ENCODE results near the gene CCR2.
A peak's percentile ranks its signal among the peaks of the same experiment; 100 is the strongest.

CCR2 gene

DNA sequence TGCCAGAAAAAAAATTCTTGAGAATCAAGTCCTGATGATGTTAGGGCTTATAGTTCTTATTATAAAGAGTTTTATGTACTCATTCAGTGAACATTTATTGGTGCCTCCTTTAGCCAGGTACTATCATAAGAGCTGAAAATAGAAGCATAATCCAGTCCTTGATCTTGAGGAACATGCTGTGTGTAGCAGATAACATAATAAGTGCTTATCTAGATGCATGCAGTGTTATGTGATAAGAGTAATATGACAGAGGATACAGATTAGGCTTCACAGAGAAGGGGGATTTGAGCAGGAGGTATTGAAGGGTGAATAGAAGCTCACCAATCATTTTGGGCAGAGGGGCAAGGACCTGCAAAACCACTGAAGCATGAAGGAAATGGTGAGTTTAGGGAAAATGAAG is 1.1 kb downstream of the CCR2 start:
- DNase-seq, result no peak

- no peak for DNase-seq
Observed at GRCh38 chr3:46356276-46356675, 2.4 kb downstream of the CCR2 start.

- no peak for DNase-seq
Observed at GRCh38 chr3:46356909-46357308, 3.0 kb downstream of the CCR2 start.

- no peak for DNase-seq
Observed at GRCh38 chr3:46358466-46358865, 4.6 kb downstream of the CCR2 start.

GRCh38 chr3:46359733-46360493 is 6.0 kb downstream of the CCR2 start:
- DNase-seq, result peak; percentile 38

DNA sequence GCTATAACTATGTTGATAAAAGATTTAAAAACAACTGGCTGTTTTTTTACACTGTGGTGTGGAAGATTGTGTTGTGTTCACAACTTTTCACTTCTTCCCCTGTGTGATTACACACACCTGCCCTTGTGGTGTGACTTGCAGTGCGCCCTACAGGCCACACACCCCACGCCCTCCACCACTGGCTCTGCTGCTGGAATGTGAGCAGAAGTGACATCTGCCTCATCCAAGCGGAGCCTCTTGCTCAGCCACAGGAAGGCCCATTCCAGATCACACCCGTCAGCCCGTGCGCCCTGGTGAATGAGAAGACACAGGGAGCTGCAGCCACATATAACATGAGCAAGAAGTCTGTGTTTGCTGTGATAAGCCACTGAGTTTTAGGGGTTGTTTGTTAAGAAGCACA is 7.0 kb downstream of the CCR2 start:
- DNase-seq, result peak; percentile 21

DNA sequence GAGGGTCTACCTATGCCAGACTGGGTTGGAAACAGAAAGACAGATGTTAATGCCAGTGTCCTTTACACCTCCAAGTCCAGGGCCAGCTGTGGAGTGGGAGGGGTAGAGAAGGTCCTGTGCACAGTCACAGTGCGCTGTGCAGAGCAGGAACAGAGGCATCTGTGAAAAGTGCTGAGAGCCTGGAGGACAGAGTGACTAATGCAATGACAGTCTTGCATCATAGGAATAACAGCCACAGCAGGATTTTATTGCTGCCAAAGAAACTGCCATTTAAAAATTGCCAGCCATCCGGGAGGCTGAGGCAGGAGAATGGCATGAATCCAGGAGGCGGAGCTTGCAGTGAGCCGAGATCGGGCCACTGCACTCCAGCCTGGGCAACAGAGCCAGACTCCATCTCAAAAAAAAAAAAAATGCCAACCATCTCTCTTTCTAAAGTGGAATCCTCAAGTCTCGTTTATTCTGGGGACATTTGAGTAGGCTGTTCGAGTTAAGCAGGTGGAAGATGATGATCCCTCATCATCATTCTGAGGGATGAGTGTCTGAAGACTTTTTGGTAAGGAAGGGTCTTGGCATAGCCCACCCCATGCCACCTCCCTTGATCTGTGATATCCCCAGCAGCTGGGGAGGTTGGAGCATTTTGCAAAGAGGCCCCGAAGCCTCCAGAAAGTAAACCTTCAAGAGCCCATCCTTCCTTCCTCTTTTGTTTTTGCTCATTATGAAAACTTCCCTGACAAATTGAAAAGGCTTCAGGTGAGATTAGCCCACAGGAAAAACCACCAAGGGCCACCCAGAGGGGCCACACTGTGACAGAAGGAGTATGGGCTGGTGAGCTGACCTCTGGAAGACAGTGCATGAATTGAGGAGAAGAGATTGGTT is 7.7 kb downstream of the CCR2 start:
- DNase-seq, result no peak

DNA sequence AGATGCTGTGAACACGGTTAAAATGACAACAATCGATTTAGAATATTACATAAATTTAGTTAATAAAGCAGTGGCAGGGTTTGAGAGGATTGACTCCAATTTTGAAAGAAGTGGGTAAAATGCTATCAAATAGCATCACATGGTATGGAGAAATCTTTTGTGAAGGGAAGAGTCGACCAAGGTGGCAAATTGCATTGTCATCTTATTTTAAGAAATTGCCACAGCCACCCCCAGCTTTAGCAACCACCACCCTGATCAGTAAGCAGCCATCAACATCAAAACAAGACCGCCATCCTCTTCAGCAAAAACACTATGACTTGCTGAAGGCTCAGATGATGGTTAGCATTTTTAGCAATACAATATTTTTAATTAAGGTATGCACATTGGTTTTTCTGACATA is 11.1 kb downstream of the CCR2 start:
- DNase-seq, result no peak

DNA sequence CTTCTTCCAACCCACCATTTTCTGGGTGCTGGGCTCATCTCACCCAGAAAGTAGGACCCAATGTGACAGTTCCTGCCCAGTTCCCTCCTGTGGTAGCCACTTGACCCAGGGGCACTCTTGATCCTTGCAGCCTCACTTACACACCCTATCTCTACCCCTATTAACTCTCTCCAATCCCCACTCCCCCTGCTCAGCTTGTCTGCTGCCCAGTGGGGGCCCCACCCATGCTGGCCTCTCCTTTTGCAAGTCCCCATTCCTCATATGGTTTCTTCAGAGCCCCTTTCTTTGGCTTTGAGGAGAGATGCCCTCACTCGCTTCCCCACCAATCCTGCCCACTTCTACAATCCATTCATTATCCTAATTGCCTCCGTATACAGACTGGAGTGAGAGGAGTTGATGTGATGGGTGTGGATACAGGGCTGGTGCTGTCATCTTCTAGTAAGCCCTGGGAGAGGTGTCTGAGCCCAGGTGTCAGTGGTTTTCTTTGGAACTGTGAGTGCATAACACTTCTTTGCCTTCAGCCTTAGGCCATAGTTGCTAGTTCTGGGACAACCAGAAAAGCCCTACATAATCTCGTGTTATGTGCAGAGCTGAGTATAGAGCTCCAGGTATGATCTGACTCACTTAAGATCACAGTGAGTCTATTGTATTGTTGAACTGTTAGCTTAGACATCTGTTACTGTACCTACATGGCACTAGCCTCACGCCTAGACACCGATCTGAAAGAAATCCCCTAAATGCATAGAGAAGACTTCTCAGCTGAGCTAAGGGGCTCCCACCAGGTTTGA is 12.0 kb downstream of the CCR2 start:
- DNase-seq, result no peak

DNA sequence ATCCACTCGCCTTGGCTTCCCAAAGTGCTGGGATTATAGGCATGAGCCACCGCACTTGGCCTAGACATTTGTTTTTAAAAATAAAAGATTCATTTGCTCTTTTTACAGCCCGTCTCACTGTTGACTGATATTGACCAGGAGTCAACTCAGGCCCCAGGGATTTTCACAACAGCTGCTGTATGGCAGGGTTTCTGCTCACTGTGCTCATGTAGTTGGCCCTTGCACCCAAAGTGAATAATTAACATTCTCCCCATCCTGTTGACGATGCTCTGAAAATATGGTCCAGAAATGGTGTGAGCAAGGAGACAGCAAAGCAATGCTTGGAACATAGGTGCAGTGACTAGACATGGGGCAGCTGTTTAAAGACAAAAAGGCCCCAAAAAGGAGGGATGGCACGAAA is 13.9 kb downstream of the CCR2 start:
- DNase-seq, result no peak

DNA sequence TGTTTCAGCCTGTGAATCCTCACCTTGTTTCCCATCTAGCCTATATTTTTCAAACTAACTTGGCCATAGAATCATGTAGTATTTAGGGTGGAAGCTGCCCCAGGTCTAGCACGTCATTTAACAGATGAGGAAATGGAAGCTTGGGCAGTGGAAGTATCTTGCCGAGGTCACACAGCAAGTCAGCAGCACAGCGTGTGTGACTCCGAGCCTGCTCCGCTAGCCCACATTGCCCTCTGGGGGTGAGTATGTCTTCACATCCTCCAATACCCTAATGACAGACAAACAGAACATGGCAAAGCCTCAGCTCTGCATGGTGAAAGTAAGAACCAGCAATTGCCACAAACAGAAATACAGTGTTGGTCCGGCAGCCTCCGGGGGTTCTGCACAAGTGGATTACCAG is 14.7 kb downstream of the CCR2 start:
- DNase-seq, result peak; percentile 74

DNA sequence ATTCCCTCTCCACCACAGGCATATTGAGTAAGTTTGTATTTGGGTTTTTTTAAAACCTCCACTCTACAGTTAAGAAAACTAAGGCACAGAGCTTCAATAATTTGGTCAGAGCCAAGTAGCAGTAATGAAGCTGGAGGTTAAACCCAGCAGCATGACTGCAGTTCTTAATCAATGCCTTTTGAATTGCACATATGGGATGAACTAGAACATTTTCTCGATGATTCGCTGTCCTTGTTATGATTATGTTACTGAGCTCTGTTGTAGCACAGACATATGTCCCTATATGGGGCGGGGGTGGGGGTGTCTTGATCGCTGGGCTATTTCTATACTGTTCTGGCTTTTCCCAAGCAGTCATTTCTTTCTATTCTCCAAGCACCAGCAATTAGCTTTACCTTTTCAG is 15.2 kb downstream of the CCR2 start:
- DNase-seq, result no peak

DNA sequence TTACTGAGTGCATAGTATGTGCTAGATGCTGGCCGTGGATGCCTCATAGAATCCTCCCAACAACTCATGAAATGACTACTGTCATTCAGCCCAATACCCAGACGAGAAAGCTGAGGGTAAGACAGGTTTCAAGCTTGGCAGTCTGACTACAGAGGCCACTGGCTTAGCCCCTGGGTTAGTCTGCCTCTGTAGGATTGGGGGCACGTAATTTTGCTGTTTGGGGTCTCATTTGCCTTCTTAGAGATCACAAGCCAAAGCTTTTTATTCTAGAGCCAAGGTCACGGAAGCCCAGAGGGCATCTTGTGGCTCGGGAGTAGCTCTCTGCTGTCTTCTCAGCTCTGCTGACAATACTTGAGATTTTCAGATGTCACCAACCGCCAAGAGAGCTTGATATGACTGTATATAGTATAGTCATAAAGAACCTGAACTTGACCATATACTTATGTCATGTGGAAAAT is 15.8 kb downstream of the CCR2 start:
- no peak for DNase-seq

GRCh38 chr3:46370839-46371518 is 17.1 kb downstream of the CCR2 start, which contains the start of gene CCR5:
Gene CCR5 (plus strand): TSS chr3:46370946. CDS start chr3:46372903, 1,957 bp downstream.
- peak; percentile 44 for DNase-seq

DNA sequence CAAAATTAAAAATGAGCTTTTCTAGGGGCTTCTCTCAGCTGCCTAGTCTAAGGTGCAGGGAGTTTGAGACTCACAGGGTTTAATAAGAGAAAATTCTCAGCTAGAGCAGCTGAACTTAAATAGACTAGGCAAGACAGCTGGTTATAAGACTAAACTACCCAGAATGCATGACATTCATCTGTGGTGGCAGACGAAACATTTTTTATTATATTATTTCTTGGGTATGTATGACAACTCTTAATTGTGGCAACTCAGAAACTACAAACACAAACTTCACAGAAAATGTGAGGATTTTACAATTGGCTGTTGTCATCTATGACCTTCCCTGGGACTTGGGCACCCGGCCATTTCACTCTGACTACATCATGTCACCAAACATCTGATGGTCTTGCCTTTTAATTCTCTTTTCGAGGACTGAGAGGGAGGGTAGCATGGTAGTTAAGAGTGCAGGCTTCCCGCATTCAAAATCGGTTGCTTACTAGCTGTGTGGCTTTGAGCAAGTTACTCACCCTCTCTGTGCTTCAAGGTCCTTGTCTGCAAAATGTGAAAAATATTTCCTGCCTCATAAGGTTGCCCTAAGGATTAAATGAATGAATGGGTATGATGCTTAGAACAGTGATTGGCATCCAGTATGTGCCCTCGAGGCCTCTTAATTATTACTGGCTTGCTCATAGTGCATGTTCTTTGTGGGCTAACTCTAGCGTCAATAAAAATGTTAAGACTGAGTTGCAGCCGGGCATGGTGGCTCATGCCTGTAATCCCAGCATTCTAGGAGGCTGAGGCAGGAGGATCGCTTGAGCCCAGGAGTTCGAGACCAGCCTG is 17.8 kb downstream of the CCR2 start:
- DNase-seq, result no peak

- no peak for DNase-seq
Observed at GRCh38 chr3:46372492-46373359, 18.8 kb downstream of the CCR2 start.

DNA sequence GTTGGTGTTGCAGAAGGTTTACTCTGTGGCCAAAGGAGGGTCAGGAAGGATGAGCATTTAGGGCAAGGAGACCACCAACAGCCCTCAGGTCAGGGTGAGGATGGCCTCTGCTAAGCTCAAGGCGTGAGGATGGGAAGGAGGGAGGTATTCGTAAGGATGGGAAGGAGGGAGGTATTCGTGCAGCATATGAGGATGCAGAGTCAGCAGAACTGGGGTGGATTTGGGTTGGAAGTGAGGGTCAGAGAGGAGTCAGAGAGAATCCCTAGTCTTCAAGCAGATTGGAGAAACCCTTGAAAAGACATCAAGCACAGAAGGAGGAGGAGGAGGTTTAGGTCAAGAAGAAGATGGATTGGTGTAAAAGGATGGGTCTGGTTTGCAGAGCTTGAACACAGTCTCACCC is 20.8 kb downstream of the CCR2 start:
- no peak for DNase-seq

DNA sequence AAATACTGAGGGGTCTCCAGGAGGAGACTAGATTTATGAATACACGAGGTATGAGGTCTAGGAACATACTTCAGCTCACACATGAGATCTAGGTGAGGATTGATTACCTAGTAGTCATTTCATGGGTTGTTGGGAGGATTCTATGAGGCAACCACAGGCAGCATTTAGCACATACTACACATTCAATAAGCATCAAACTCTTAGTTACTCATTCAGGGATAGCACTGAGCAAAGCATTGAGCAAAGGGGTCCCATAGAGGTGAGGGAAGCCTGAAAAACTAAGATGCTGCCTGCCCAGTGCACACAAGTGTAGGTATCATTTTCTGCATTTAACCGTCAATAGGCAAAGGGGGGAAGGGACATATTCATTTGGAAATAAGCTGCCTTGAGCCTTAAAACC is 21.3 kb downstream of the CCR2 start:
- DNase-seq, result no peak

GRCh38 chr3:46375814-46376213 is 21.9 kb downstream of the CCR2 start:
- DNase-seq, result no peak

GRCh38 chr3:46378426-46378942 is 24.6 kb downstream of the CCR2 start:
- peak; percentile 75 for DNase-seq

All from CD4-positive, alpha-beta T cell treated with Interleukin-17A for 4 hours (primary cell).